ENCODE results near the gene ALG2. TPM values are rescaled to one million over a fixed set of nuclear protein-coding genes. Genes with fewer than 3 reads are reported as not detected.

Gene ALG2
- total RNA-seq, 3 donors from 2014 or later (not counting 1 experiment from before 2014, with no cell fraction given), result 17.3 to 23.2 (median 20.7) TPM

- H3K4me3 Mint-ChIP-seq, result no peak overlapping the region
- TF ChIP-seq, protein P1, sequence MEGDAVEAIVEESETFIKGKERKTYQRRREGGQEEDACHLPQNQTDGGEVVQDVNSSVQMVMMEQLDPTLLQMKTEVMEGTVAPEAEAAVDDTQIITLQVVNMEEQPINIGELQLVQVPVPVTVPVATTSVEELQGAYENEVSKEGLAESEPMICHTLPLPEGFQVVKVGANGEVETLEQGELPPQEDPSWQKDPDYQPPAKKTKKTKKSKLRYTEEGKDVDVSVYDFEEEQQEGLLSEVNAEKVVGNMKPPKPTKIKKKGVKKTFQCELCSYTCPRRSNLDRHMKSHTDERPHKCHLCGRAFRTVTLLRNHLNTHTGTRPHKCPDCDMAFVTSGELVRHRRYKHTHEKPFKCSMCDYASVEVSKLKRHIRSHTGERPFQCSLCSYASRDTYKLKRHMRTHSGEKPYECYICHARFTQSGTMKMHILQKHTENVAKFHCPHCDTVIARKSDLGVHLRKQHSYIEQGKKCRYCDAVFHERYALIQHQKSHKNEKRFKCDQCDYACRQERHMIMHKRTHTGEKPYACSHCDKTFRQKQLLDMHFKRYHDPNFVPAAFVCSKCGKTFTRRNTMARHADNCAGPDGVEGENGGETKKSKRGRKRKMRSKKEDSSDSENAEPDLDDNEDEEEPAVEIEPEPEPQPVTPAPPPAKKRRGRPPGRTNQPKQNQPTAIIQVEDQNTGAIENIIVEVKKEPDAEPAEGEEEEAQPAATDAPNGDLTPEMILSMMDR (IDR thresholded peaks at IDR 0.05), result no peak
- no peaks in the 10 kb centered on the region for H3K27me3 ChIP-seq (ENCODE audit: control insufficient read depth, insufficient read depth, low read length)
- ATAC-seq (no peak), DNase-seq (no peak)
- no peaks in the 10 kb centered on the region for H3K9me3 ChIP-seq (ENCODE audit: control insufficient read depth, insufficient read depth, low read length)
- intact Hi-C loops (cut with micrococcal nuclease), result no loop called here
- no peaks in the 10 kb centered on the region for H3K9me3 Mint-ChIP-seq
- H3K27ac Mint-ChIP-seq, result no peak overlapping the region
- H3K4me1 ChIP-seq (ENCODE audit: control insufficient read depth, insufficient read depth, low read length), result peaks cover 10% of the 10 kb centered on the region
- peaks cover 2 to 6% of the 10 kb centered on the region in 2 donors for H3K4me1 Mint-ChIP-seq
- no peaks in the 10 kb centered on the region for H3K36me3 ChIP-seq (ENCODE audit: control insufficient read depth, insufficient read depth, low read length)
- H3K27me3 Mint-ChIP-seq (ENCODE audit: low read depth in 2 of 2), result peaks cover 0 to 2% of the 10 kb centered on the region in 2 donors
- H3K36me3 Mint-ChIP-seq, result no peaks in the 10 kb centered on the region
- 79% methylated on average over 4 of the region's 4 CpGs for WGBS (ENCODE audit: insufficient coverage)
- H3K27ac ChIP-seq (ENCODE audit: low read length), result no peak overlapping the region
- no peak overlapping the region for H3K4me3 ChIP-seq (ENCODE audit: low read length)
These were observed 45.2 kb downstream of the ALG2 start for GRCh38 chr9:99176527-99177013.

DNA sequence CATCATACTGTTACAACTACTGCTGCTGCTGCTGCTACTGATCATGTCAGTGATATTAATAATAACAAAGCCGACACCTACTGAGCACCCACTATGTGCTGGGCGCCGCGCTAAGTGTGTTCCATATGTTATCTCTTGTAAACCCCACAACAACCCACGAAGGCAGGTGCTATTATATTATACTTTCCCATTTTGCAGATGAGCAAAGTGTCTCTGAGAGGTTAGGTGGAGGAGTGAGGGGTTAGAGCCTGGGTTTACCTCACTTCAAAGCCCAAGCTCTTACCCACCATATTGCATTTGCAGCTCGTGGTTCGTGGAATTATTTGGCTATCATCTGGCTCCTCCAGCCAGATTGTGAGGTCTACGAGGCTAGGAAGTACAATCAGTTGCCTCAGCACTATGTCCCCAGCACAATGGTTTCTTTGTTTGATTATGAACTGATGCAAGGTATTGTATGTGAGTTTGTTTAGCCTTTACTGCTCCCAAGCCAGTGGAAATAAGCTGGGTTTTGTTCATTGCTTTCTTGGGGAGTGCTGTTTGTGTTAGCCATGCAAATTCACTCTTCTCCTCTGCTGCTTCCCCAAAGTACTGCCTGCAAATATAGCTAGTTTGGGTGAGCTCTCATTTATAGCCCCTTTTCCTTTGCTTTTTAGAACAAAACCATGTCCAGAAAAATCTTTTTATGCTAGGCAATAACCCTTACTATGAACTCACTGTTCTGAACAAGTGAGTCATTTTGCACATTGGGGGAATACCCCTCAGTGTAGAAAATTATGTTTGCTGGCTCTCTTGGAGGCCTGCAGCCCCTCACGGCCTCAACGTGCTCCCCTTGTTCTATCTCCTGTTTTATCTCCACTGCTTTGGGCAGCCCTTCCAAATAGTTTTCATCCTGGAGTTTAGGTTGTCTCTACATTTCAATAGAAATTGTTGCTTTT, 47.9 kb downstream of the ALG2 start:
- WGBS (ENCODE audit: insufficient coverage), result 89% methylated on average over 9 of the region's 10 CpGs

GRCh38 chr9:99172124-99173091, 49.3 kb downstream of the ALG2 start:
- TF ChIP-seq, protein P1 (IDR thresholded peaks at IDR 0.05), result no peak
- H3K36me3 Mint-ChIP-seq, result no peaks in the 10 kb centered on the region
- no peak overlapping the region for H3K27ac Mint-ChIP-seq
- ATAC-seq, result no peak
- H3K4me1 Mint-ChIP-seq, result peaks cover 8 to 11% of the 10 kb centered on the region in 2 donors
- DNase-seq, result no peak
- H3K27me3 Mint-ChIP-seq (ENCODE audit: low read depth in 2 of 2), result peaks cover 0 to 6% of the 10 kb centered on the region in 2 donors
- no peaks in the 10 kb centered on the region for H3K36me3 ChIP-seq (ENCODE audit: control insufficient read depth, insufficient read depth, low read length)
- H3K27me3 ChIP-seq (ENCODE audit: control insufficient read depth, insufficient read depth, low read length), result no peaks in the 10 kb centered on the region
- H3K9me3 Mint-ChIP-seq, result no peaks in the 10 kb centered on the region
- WGBS (ENCODE audit: insufficient coverage), result 85% methylated on average over 9 of the region's 10 CpGs
- intact Hi-C loops (cut with micrococcal nuclease), result no loop called here
- no peak overlapping the region for H3K27ac ChIP-seq (ENCODE audit: low read length)
- H3K4me1 ChIP-seq (ENCODE audit: control insufficient read depth, insufficient read depth, low read length), result peaks cover 6% of the 10 kb centered on the region
- H3K9me3 ChIP-seq (ENCODE audit: control insufficient read depth, insufficient read depth, low read length), result no peaks in the 10 kb centered on the region
- no peak overlapping the region for H3K4me3 Mint-ChIP-seq
- no peak overlapping the region for H3K4me3 ChIP-seq (ENCODE audit: low read length)

More for the DNA sequence above, 47.9 kb downstream of the ALG2 start:
- intact Hi-C loops (cut with micrococcal nuclease), result no loop called here
- H3K9me3 Mint-ChIP-seq, result no peaks in the 10 kb centered on the region
- H3K4me3 Mint-ChIP-seq, result no peak overlapping the region
- no peak overlapping the region for H3K27ac Mint-ChIP-seq
- H3K4me1 ChIP-seq (ENCODE audit: control insufficient read depth, insufficient read depth, low read length), result no peaks in the 10 kb centered on the region
- no peak for ATAC-seq
- DNase-seq, result no peak
- TF ChIP-seq, protein P1 (IDR thresholded peaks at IDR 0.05), result no peak
- no peak overlapping the region for H3K4me3 ChIP-seq (ENCODE audit: low read length)
- no peaks in the 10 kb centered on the region for H3K27me3 Mint-ChIP-seq (ENCODE audit: low read depth in 2 of 2)
- H3K36me3 ChIP-seq (ENCODE audit: control insufficient read depth, insufficient read depth, low read length), result no peaks in the 10 kb centered on the region
- H3K27ac ChIP-seq (ENCODE audit: low read length), result no peak overlapping the region
- no peaks in the 10 kb centered on the region for H3K4me1 Mint-ChIP-seq
- H3K9me3 ChIP-seq (ENCODE audit: control insufficient read depth, insufficient read depth, low read length), result no peaks in the 10 kb centered on the region
- no peaks in the 10 kb centered on the region for H3K27me3 ChIP-seq (ENCODE audit: control insufficient read depth, insufficient read depth, low read length)
- H3K36me3 Mint-ChIP-seq, result no peaks in the 10 kb centered on the region

All from natural killer cell (primary cell).